HG03060 (cell line): ENCODE data around the gene TXNRD3.
"Not testable (repeated sequence)": the region's sequence is repeated elsewhere in the genome, so short reads cannot be mapped to it uniquely, and the experiment has no call there.

ENCODE experiments used
- ATAC-seq: cut with Tn5 transposase; IDR thresholded peaks from one replicate; pipeline ENCODE4 v1.9.1; 2021; ENCODE audit warnings: low read depth, moderate number of reproducible peaks; ENCODE audit not compliant: unreplicated experiment

TXNRD3 gene

GRCh38 chr3:126655887-126656286 is 963 bp upstream of the TXNRD3 start:
- ATAC-seq = no peak

GRCh38 chr3:126649556-126650092 is 5.3 kb downstream of the TXNRD3 start:
- no peak for ATAC-seq

- ATAC-seq = no peak
Observed at GRCh38 chr3:126646674-126647073, 8.2 kb downstream of the TXNRD3 start.

GRCh38 chr3:126644615-126645014 is 10.3 kb downstream of the TXNRD3 start:
- ATAC-seq = no peak

GRCh38 chr3:126638790-126639189 is 16.1 kb downstream of the TXNRD3 start:
- no peak for ATAC-seq

GRCh38 chr3:126636436-126636835 is 18.5 kb downstream of the TXNRD3 start:
- no peak for ATAC-seq

GRCh38 chr3:126634803-126635202 is 20.1 kb downstream of the TXNRD3 start:
- no peak for ATAC-seq

- no peak for ATAC-seq
Observed at GRCh38 chr3:126630020-126630419, 24.9 kb downstream of the TXNRD3 start.

- not testable (repeated sequence) for ATAC-seq
Observed at GRCh38 chr3:126625735-126626134, 29.2 kb downstream of the TXNRD3 start.

GRCh38 chr3:126622694-126623093 is 32.2 kb downstream of the TXNRD3 start:
- ATAC-seq = no peak

GRCh38 chr3:126621627-126622345 is 33.1 kb downstream of the TXNRD3 start:
- ATAC-seq = no peak

GRCh38 chr3:126621171-126621570 is 33.8 kb downstream of the TXNRD3 start:
- ATAC-seq = no peak

GRCh38 chr3:126620738-126621137 is 34.2 kb downstream of the TXNRD3 start:
- ATAC-seq = no peak

- ATAC-seq = no peak
Observed at GRCh38 chr3:126618760-126619159, 36.2 kb downstream of the TXNRD3 start.

GRCh38 chr3:126618021-126618420 is 36.9 kb downstream of the TXNRD3 start:
- no peak for ATAC-seq

- ATAC-seq = no peak
Observed at GRCh38 chr3:126617571-126617970, 37.4 kb downstream of the TXNRD3 start.

GRCh38 chr3:126616931-126617330 is 38.0 kb downstream of the TXNRD3 start:
- no peak for ATAC-seq

GRCh38 chr3:126613479-126614188 is 41.3 kb downstream of the TXNRD3 start:
- no peak for ATAC-seq

GRCh38 chr3:126612479-126613205 is 42.3 kb downstream of the TXNRD3 start:
- ATAC-seq = no peak

- ATAC-seq = no peak
Observed at GRCh38 chr3:126609909-126610308, 45.0 kb downstream of the TXNRD3 start.

GRCh38 chr3:126607214-126607908 is 47.6 kb downstream of the TXNRD3 start:
- no peak for ATAC-seq
